Measurements from ENCODE around the gene CCL23.
"Not testable (repeated sequence)": the region's sequence is repeated elsewhere in the genome, so short reads cannot be mapped to it uniquely, and the experiment has no call there.

The CCL23 gene

GRCh38 chr17:36017799-36018198, at the start of gene CCL23:
CCL23 (minus strand) TSS chr17:36017972; CDS start chr17:36017897, 75 bp downstream.
- DNase-seq, result no peak

DNA sequence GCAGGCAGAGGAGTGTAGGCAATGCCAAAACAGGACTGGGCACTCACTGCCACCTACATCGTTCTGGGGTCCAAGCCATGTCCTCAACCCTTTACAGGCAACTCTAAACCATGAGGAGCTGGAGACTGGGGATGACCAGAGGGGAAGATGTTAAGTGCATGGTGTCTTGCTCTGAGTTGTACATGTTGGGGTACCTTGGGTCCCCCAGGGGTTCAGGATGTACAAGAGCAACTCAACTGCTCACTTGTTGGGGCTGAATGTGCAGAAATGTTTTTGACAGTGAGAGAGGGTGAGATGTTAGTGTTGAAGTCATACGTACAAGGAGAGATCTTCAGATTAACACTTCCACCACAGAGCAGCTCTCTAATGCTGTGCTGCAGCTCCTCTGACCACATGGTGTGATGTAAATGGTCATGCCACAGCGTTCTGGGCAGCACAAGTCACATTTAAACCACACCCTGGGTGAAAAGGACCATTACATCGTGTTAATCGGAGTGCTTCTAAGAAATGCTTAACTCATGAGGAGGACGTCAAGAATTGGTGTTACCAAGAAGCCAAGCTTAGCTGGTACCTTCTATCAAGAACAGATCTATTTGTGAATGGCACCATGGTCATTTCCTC, 48.7 kb upstream of the CCL23 start:
- DNase-seq, result no peak

DNA sequence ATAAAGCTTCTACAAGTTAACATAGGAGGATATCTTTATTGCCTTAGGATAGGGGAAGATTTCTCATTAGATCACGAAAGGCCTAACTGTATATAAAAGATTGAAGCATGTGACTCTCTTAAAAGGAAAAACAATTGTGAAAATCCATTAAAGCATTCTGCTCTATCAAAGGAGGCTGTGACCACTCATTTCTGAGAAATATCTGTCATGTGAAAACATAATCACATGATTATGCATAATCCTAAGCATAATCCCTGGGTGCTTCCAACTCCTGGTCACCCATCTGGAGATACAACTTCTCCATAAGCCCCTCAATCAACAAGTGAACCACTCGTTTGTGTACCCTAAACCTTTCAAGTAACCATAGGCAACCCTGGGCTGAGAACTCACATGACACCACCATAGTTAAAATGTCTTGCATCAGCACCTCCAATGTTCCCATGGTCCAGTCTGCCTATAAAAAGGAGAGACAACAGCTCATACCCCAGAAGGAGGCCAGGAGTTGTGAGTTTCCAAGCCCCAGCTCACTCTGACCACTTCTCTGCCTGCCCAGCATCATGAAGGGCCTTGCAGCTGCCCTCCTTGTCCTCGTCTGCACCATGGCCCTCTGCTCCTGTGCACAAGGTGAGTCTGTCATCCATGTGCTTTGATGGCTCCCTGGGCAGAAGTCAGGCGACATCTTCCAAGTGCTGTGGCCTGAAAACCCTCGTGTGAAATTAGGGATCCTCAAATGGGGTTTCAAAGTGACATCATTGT, 46.2 kb upstream of the CCL23 start, which contains the start of gene CCL18:
Gene CCL18 (plus strand): TSS at position 487 of the 756 bp plus-strand sequence. CDS start 71 bp downstream, at position 558.
- no peak for DNase-seq

DNA sequence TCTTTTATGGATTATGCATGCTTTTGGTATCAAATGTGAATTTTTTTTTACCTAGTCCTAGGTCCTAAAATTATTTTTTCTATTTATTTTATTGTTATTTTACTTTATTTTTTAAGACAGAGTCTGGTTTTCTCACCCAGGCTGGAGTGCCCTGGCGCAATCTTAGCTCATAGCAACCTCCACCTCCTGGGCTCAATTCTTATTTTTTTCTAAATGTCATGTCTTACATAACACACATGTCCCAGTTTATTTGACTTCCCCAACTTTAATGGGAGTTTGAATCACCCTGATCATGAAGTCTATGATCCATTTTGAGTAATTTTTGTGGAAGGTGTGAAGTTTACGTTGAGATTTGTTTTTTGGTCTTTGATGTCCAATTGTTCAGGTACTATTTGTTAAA, 43.0 kb upstream of the CCL23 start:
- DNase-seq, result no peak

- DNase-seq, result no peak
Measured at GRCh38 chr17:36059406-36059805, 41.6 kb upstream of the CCL23 start.

GRCh38 chr17:36057911-36058310, 40.1 kb upstream of the CCL23 start:
- no peak for DNase-seq

DNA sequence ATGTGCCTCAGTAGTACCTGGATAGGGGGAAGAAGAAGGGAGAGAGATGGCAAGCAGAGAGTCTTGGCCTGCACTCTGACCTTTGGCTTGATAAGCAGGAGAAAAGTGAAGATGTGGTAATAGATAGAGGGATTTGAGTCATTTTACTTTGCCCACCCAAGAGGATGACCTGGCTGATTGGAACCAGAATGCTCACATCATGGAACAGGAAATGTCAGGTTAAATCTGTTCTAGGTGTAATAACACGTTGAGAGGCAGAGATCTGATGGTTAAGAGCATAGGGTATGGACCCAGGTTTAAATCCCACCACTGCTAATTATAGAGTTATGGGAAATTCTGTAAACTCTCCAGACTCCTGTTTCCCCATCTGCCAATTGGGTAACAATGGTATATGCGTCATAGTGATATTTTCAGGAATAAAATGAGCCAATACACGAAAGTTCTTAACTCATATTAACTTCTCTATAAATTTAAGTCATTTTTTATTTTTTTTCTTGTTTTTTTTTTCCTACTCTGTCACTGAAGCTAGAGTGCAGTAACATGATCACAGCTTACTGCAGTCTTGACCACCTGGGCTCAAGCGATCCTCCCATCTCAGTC, 38.2 kb upstream of the CCL23 start:
- DNase-seq, result no peak

DNA sequence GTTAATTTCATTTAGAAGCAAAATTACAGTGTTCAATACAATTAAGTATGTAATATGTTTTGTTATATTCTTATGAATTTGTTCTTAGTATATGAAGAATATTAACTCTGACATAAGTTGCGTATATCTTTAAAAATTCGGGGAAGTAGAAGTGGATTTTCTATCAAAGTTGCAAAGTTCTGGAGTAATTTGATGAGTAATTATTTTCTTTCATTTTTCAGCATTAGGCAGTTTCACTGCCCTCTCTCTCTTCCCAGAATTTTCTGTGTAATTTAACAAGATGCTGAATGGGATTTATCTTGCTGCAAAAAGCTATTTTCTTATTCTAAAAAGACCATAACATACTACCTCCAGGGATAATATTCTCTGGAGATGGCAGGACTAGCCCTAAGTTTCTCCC, 37.4 kb upstream of the CCL23 start:
- no peak for DNase-seq

GRCh38 chr17:36049643-36050042, 31.9 kb upstream of the CCL23 start:
- no peak for DNase-seq

DNA sequence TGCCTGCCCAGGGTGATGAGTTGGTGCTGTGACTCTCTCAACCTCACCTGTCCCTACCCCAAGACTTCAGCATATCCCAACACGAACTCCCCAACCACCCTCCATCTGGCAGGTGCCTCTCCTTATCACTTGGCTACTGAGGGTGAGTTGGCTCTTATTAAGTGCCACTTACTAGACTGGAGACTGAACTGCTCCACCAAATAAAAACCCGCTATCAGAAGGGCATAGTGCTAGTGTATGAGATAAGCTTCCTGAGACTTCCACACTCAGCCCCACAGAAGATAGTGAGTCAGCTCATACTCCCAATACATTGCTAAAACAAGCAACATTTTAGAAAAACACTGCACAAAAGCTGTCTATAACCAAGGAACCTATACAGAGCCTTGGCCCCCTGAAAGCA, 30.3 kb upstream of the CCL23 start:
- DNase-seq, result no peak

- no peak for DNase-seq
Measured at GRCh38 chr17:36036235-36036634, 18.5 kb upstream of the CCL23 start.

GRCh38 chr17:36034127-36034526, 16.4 kb upstream of the CCL23 start:
- no peak for DNase-seq

- no peak for DNase-seq
Measured at GRCh38 chr17:36030956-36031355, 13.2 kb upstream of the CCL23 start.

- no peak for DNase-seq
Measured at GRCh38 chr17:36027761-36028160, 10.0 kb upstream of the CCL23 start.

- DNase-seq, result no peak
Measured at GRCh38 chr17:36024106-36024869, 6.5 kb upstream of the CCL23 start.

DNA sequence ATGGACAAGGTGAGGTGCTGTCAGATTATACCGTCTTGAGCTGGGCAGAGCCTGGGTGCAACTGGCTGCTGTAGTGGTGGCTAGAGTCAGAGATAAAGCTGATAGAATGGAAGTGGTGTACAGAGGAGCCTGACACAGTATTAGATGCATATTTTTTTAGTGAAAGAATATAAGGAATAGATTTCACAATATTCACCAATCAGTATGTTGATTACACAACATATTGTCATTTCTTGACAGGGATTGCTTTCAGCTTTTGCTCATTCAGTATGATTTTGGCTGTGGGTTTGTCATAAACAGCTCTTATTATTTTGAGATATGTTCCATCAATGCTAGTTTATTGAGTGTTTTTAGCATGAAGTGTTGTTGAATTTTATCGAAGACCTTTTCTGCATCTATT, 1.7 kb upstream of the CCL23 start:
- DNase-seq, result no peak

DNA sequence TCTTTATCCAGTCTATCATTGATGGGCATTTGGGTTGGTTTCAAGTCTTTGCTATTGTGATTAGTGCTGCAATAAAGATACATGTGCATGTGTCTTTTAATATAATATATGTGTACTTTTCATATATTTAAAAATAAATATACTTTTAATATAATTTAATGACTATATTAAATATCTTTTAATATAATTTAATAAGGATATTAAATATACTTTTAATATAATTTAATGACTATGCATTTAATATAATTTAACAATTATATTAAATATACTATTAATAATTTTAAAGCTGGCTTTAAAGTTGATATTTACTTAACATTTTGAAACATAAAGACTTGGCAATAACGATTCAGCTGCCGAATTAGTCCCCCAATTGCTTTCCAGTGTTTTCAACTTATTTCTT, 1.2 kb downstream of the CCL23 start:
- DNase-seq, result no peak

GRCh38 chr17:36015895-36016294, 1.9 kb downstream of the CCL23 start:
- DNase-seq, result not testable (repeated sequence)

- DNase-seq, result no peak
Measured at GRCh38 chr17:36014946-36015345, 2.8 kb downstream of the CCL23 start.

DNA sequence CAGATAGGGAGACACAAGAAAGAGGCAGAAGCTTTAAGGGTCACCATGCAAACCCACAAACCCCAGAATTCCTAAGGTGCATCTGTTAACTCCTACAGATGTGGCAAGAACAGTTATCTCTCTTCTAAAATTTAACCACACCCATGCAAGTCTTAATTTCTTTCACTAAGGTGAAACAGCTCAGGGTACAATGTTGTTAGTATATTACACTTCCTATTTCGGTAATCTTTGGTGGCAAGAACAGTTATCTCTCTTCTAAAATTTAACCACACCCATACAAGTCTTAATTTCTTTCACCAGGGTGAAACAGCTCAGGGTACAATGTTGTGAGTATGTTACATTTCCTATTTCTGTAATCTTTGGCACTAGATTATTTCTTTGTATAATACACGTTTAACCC, 6.6 kb downstream of the CCL23 start:
- no peak for DNase-seq

- no peak for DNase-seq
Measured at GRCh38 chr17:36008998-36009665, 8.6 kb downstream of the CCL23 start.

GRCh38 chr17:36004594-36005108, 13.1 kb downstream of the CCL23 start:
- DNase-seq, result no peak

- no peak for DNase-seq
Measured at GRCh38 chr17:36002631-36003030, 15.1 kb downstream of the CCL23 start.
